Tibial nerve (tissue), 4 donors: Measurements from ENCODE around the gene NKX2-4.

Experiments used
- EP300 ChIP-seq, 2 donors: sonication (generic); formaldehyde crosslinking; IDR thresholded peaks; one replicate each; pipeline ENCODE4 v1.6.1; 2017; ENCODE audit warnings: antibody characterized with exemption in 2 of 2, mild to moderate bottlenecking in 1 of 2
- TF ChIP-seq, protein P1 (sequence below), 5 experiments: fragments of 200-600 bp in 3 of 5; fragments of 450-650 bp in 2 of 5; sonication (generic) in 3 of 5; IDR thresholded peaks; one replicate each; pipeline ENCODE4 v1.5.1; 2016 to 2019; ENCODE audit warnings: antibody characterized with exemption in 5 of 5, mild to moderate bottlenecking in 3 of 5, moderate library complexity in 2 of 5

GRCh38 chr20:21376626-21377025 lies 20.7 kb downstream of the NKX2-4 start:
- TF ChIP-seq, protein P1, sequence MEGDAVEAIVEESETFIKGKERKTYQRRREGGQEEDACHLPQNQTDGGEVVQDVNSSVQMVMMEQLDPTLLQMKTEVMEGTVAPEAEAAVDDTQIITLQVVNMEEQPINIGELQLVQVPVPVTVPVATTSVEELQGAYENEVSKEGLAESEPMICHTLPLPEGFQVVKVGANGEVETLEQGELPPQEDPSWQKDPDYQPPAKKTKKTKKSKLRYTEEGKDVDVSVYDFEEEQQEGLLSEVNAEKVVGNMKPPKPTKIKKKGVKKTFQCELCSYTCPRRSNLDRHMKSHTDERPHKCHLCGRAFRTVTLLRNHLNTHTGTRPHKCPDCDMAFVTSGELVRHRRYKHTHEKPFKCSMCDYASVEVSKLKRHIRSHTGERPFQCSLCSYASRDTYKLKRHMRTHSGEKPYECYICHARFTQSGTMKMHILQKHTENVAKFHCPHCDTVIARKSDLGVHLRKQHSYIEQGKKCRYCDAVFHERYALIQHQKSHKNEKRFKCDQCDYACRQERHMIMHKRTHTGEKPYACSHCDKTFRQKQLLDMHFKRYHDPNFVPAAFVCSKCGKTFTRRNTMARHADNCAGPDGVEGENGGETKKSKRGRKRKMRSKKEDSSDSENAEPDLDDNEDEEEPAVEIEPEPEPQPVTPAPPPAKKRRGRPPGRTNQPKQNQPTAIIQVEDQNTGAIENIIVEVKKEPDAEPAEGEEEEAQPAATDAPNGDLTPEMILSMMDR (IDR thresholded peaks at IDR 0.05), result no peak
- TF ChIP-seq EP300 (IDR thresholded peaks at IDR 0.05), result no peak
